Measurements from ENCODE around the gene ANKRD1.

DNA sequence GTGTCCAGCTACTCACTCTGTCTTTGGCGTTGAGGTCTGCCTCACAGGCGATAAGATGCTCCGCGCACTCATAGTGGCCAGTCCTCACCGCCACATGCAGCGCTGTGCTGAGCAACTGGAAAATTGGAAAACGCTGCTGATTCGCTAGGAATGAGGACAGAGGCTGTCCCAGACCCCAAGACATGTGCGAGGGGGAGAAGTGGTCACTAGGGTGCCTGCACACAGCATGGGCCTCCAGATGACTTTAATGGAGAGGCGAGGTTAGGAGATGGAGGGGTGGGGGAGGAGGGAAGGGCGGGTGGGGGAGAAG is 5.2 kb downstream of the ANKRD1 start:
- no peak for TF ChIP-seq POLR2AphosphoS5 (IDR thresholded peaks at IDR 0.05)
- TF ChIP-seq, protein P1, sequence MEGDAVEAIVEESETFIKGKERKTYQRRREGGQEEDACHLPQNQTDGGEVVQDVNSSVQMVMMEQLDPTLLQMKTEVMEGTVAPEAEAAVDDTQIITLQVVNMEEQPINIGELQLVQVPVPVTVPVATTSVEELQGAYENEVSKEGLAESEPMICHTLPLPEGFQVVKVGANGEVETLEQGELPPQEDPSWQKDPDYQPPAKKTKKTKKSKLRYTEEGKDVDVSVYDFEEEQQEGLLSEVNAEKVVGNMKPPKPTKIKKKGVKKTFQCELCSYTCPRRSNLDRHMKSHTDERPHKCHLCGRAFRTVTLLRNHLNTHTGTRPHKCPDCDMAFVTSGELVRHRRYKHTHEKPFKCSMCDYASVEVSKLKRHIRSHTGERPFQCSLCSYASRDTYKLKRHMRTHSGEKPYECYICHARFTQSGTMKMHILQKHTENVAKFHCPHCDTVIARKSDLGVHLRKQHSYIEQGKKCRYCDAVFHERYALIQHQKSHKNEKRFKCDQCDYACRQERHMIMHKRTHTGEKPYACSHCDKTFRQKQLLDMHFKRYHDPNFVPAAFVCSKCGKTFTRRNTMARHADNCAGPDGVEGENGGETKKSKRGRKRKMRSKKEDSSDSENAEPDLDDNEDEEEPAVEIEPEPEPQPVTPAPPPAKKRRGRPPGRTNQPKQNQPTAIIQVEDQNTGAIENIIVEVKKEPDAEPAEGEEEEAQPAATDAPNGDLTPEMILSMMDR (IDR thresholded peaks at IDR 0.05): no peak
- no peak for TF ChIP-seq POLR2A (IDR thresholded peaks at IDR 0.05)
